Measurements from ENCODE around the gene SUPT16H.

- TF ChIP-seq CTCF (IDR thresholded peaks at IDR 0.05) = no peak
- no peak for TF ChIP-seq EZH2 (IDR thresholded peaks at IDR 0.05; ENCODE audit: borderline replicate concordance, insufficient read depth, low read depth, low read length, poor library complexity, severe bottlenecking)
These were observed 30.4 kb upstream of the SUPT16H start for GRCh38 chr14:21414137-21414631.
